GM23338 (cell line): ENCODE data around the gene CDK14. TPM values are rescaled to one million over a fixed set of nuclear protein-coding genes. Genes with fewer than 3 reads are reported as not detected.

ENCODE experiments used
- ATAC-seq: fragments of 200-7000 bp; cut with Tn5 transposase; 3 replicates; pipeline ENCODE4 v1.9.1; 2020
- DNase-seq: peaks from one replicate; pipeline ENCODE4 v3.0.0-alpha.2; 2015; ENCODE audit warnings: low spot score
- H2AFZ ChIP-seq: fragments of 200-600 bp; sonication (generic); 2 replicates; pipeline ENCODE4 v1.8.0; 2016; ENCODE audit warnings: antibody characterized with exemption, mild to moderate bottlenecking, moderate library complexity
- H3F3A ChIP-seq: fragments of 200-600 bp; sonication (generic); replicated peaks from 2 replicates; pipeline ENCODE4 v1.8.0; 2017; ENCODE audit warnings: antibody characterized with exemption, mixed run types, low read depth
- H3K27ac ChIP-seq: fragments of 200-600 bp; sonication (generic); 2 replicates; pipeline ENCODE4 v1.6.1; 2016; ENCODE audit warnings: low read depth
- H3K27me3 ChIP-seq: fragments of 200-600 bp; sonication (generic); 2 replicates; pipeline ENCODE4 v1.8.0; 2016; ENCODE audit warnings: mild to moderate bottlenecking, mixed run types, moderate library complexity; ENCODE audit not compliant: insufficient read depth
- H3K36me3 ChIP-seq: fragments of 200-600 bp; sonication (generic); 2 replicates; pipeline ENCODE4 v1.8.0; 2016; ENCODE audit warnings: mild to moderate bottlenecking; ENCODE audit not compliant: insufficient read depth
- H3K4me1 ChIP-seq: fragments of 200-600 bp; sonication (generic); 2 replicates; pipeline ENCODE4 v1.8.0; 2016; ENCODE audit warnings: mild to moderate bottlenecking, moderate library complexity; ENCODE audit not compliant: insufficient read depth
- H3K4me2 ChIP-seq: fragments of 200-600 bp; sonication (generic); 2 replicates; pipeline ENCODE4 v1.7.1; 2017; ENCODE audit warnings: mixed run types
- H3K4me3 ChIP-seq: fragments of 200-600 bp; sonication (generic); 2 replicates; pipeline ENCODE4 v1.6.1; 2016; ENCODE audit warnings: mixed run types
- H3K79me2 ChIP-seq: fragments of 200-600 bp; sonication (generic); replicated peaks from 2 replicates; pipeline ENCODE4 v1.8.0; 2017; ENCODE audit warnings: mild to moderate bottlenecking; ENCODE audit not compliant: insufficient read depth
- H3K9me2 ChIP-seq: fragments of 200-600 bp; sonication (generic); 2 replicates; pipeline ENCODE4 v1.8.0; 2017; ENCODE audit not compliant: insufficient read depth
- H4K20me1 ChIP-seq: fragments of 200-600 bp; sonication (generic); replicated peaks from 2 replicates; pipeline ENCODE4 v1.8.0; 2017; ENCODE audit warnings: mild to moderate bottlenecking; ENCODE audit not compliant: insufficient read depth
- H3K27ac Mint-ChIP-seq: 2 replicates; pipeline ENCODE4 v1.8.0; 2020; ENCODE audit warnings: inconsistent platforms, mild to moderate bottlenecking, moderate library complexity, mixed read lengths
- H3K27me3 Mint-ChIP-seq: 3 replicates; pipeline ENCODE4 v1.8.0; 2022; ENCODE audit warnings: low read depth, mild to moderate bottlenecking, moderate library complexity, mixed read lengths, inconsistent platforms; ENCODE audit not compliant: insufficient read depth, poor library complexity
- H3K36me3 Mint-ChIP-seq: 3 replicates; pipeline ENCODE4 v1.8.0; 2021; ENCODE audit warnings: low read depth, mild to moderate bottlenecking, inconsistent platforms, moderate library complexity, mixed read lengths
- H3K4me1 Mint-ChIP-seq: 3 replicates; pipeline ENCODE4 v1.8.0; 2020; ENCODE audit warnings: mild to moderate bottlenecking, inconsistent platforms, mixed read lengths
- H3K4me3 Mint-ChIP-seq: 3 replicates; pipeline ENCODE4 v1.8.0; 2021; ENCODE audit warnings: moderate library complexity, mild to moderate bottlenecking, inconsistent platforms, mixed read lengths
- H3K9me3 Mint-ChIP-seq: 3 replicates; pipeline ENCODE4 v1.8.0; 2020; ENCODE audit warnings: moderate library complexity, mild to moderate bottlenecking, inconsistent platforms, mixed read lengths
- CREB1 ChIP-seq: fragments of 250-450 bp; sonication (Bioruptor Pico); IDR thresholded peaks from 2 replicates; pipeline ENCODE4 v1.5.0; 2020; ENCODE audit warnings: low read depth, mild to moderate bottlenecking, moderate library complexity
- EZH2 ChIP-seq: fragments of 200-600 bp; sonication (generic); IDR thresholded peaks from one replicate; pipeline ENCODE4 v1.8.0; 2017; ENCODE audit warnings: antibody characterized with exemption, mild to moderate bottlenecking, low read depth; ENCODE audit not compliant: unreplicated experiment
- JUNB ChIP-seq: IDR thresholded peaks from one replicate; pipeline ENCODE4 v1.6.1; 2016; ENCODE audit warnings: antibody characterized with exemption; ENCODE audit not compliant: unreplicated experiment
- NANOG ChIP-seq: IDR thresholded peaks from 2 replicates; pipeline ENCODE4 v1.6.1; 2016; ENCODE audit warnings: antibody characterized with exemption, borderline replicate concordance
- STAT1 ChIP-seq: IDR thresholded peaks from one replicate; pipeline ENCODE4 v1.6.1; 2016; ENCODE audit warnings: antibody characterized with exemption; ENCODE audit not compliant: unreplicated experiment
- ZNF114 ChIP-seq: fragments of 250-450 bp; sonication (Bioruptor Pico); IDR thresholded peaks from 2 replicates; pipeline ENCODE4 v1.5.0; 2020; ENCODE audit warnings: mild to moderate bottlenecking, moderate library complexity
- ZNF331 ChIP-seq: fragments of 250-450 bp; sonication (Bioruptor Pico); IDR thresholded peaks from 2 replicates; pipeline ENCODE4 v1.5.0; 2020; ENCODE audit warnings: low read depth, mild to moderate bottlenecking, moderate library complexity
- polyA plus RNA-seq: library from polyadenylated mRNA; unstranded; fragments of >200 nt; fragmentation: Nextera tagmentation; extraction: Ambion mirVana; gene quantifications from 2 replicates; pipeline ENCODE4 v1.2.1, GENCODE V29; 2016
- total RNA-seq: library from RNA; depleted of rRNA; stranded (reverse); fragments of >200 nt; shearing (Covaris generic); gene quantifications from 2 replicates; pipeline ENCODE4 v1.2.3, GENCODE V29; 2014
- TF ChIP-seq, protein P1 (sequence below): fragments of 250-450 bp; sonication (Bioruptor Pico); IDR thresholded peaks from 2 replicates; pipeline ENCODE4 v1.5.0; 2020; ENCODE audit warnings: mild to moderate bottlenecking, moderate library complexity
- TF ChIP-seq, protein P2 (sequence below), 2 experiments: fragments of 200-600 bp in 1 of 2; sonication (generic) in 1 of 2; conservative IDR thresholded peaks; 2 replicates each; pipeline versions ENCODE4 v1.5.1 to v1.6.1; 2016 to 2017; ENCODE audit warnings: antibody characterized with exemption in 2 of 2, low read depth in 2 of 2, mild to moderate bottlenecking in 2 of 2, moderate library complexity in 1 of 2
- TF ChIP-seq, protein P3 (sequence below): IDR thresholded peaks from 2 replicates; pipeline ENCODE4 v1.6.1; 2016; ENCODE audit warnings: antibody characterized with exemption
- TF ChIP-seq, protein P4 (sequence below): IDR thresholded peaks from one replicate; pipeline ENCODE4 v1.6.1; 2018; ENCODE audit warnings: antibody characterized with exemption; ENCODE audit not compliant: unreplicated experiment

The CDK14 gene
- total and polyA plus RNA-seq, 2 experiments from 2014 or later, result 11.2 to 24.0 TPM

DNA sequence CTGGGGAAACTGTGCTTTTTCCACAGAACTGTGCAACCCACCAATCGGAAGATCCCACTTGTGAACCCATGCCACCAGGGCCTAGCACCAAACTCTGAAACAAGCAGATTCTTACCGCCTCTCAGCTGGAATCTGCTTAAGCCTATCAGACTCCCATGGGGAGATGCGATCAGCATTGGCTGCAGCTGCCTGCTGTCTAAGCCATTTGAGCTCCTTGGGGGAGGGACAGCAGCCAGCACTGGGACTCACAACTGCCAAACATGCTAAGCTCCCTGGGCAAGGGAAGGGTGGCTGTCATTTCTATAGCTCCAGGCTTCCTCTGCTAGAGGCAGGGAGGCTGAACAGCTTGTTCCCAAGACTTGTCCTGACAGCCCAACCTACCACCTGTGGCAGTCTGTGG, 283.8 kb downstream of the CDK14 start:
- H3K27me3 Mint-ChIP-seq, result no peaks in the 10 kb centered on the region
- Histone ChIP-seq H3K4me2 (no peak overlapping the region), H3F3A (no peaks in the 10 kb centered on the region), H3K4me1 (no peaks in the 10 kb centered on the region), H3K36me3 (no peaks in the 10 kb centered on the region), H2AFZ (no peak overlapping the region), H3K27ac (no peak overlapping the region), H3K9me2 (no peaks in the 10 kb centered on the region), H3K4me3 (no peak overlapping the region), H3K79me2 (no peaks in the 10 kb centered on the region), H4K20me1 (no peaks in the 10 kb centered on the region), H3K27me3 (no peaks in the 10 kb centered on the region)
- no peak overlapping the region for H3K4me3 Mint-ChIP-seq
- peaks cover 13% of the 10 kb centered on the region; the same call in 2 of the 3 replicates for H3K36me3 Mint-ChIP-seq
- H3K9me3 Mint-ChIP-seq, result no peaks in the 10 kb centered on the region
- ATAC-seq (no peak), DNase-seq (no peak)
- TF ChIP-seq EZH2 (no peak), ZNF331 (CRISPR knock-in tag) (no peak), JUNB (no peak), NANOG (no peak), STAT1 (no peak)
- TF ChIP-seq, protein P1, sequence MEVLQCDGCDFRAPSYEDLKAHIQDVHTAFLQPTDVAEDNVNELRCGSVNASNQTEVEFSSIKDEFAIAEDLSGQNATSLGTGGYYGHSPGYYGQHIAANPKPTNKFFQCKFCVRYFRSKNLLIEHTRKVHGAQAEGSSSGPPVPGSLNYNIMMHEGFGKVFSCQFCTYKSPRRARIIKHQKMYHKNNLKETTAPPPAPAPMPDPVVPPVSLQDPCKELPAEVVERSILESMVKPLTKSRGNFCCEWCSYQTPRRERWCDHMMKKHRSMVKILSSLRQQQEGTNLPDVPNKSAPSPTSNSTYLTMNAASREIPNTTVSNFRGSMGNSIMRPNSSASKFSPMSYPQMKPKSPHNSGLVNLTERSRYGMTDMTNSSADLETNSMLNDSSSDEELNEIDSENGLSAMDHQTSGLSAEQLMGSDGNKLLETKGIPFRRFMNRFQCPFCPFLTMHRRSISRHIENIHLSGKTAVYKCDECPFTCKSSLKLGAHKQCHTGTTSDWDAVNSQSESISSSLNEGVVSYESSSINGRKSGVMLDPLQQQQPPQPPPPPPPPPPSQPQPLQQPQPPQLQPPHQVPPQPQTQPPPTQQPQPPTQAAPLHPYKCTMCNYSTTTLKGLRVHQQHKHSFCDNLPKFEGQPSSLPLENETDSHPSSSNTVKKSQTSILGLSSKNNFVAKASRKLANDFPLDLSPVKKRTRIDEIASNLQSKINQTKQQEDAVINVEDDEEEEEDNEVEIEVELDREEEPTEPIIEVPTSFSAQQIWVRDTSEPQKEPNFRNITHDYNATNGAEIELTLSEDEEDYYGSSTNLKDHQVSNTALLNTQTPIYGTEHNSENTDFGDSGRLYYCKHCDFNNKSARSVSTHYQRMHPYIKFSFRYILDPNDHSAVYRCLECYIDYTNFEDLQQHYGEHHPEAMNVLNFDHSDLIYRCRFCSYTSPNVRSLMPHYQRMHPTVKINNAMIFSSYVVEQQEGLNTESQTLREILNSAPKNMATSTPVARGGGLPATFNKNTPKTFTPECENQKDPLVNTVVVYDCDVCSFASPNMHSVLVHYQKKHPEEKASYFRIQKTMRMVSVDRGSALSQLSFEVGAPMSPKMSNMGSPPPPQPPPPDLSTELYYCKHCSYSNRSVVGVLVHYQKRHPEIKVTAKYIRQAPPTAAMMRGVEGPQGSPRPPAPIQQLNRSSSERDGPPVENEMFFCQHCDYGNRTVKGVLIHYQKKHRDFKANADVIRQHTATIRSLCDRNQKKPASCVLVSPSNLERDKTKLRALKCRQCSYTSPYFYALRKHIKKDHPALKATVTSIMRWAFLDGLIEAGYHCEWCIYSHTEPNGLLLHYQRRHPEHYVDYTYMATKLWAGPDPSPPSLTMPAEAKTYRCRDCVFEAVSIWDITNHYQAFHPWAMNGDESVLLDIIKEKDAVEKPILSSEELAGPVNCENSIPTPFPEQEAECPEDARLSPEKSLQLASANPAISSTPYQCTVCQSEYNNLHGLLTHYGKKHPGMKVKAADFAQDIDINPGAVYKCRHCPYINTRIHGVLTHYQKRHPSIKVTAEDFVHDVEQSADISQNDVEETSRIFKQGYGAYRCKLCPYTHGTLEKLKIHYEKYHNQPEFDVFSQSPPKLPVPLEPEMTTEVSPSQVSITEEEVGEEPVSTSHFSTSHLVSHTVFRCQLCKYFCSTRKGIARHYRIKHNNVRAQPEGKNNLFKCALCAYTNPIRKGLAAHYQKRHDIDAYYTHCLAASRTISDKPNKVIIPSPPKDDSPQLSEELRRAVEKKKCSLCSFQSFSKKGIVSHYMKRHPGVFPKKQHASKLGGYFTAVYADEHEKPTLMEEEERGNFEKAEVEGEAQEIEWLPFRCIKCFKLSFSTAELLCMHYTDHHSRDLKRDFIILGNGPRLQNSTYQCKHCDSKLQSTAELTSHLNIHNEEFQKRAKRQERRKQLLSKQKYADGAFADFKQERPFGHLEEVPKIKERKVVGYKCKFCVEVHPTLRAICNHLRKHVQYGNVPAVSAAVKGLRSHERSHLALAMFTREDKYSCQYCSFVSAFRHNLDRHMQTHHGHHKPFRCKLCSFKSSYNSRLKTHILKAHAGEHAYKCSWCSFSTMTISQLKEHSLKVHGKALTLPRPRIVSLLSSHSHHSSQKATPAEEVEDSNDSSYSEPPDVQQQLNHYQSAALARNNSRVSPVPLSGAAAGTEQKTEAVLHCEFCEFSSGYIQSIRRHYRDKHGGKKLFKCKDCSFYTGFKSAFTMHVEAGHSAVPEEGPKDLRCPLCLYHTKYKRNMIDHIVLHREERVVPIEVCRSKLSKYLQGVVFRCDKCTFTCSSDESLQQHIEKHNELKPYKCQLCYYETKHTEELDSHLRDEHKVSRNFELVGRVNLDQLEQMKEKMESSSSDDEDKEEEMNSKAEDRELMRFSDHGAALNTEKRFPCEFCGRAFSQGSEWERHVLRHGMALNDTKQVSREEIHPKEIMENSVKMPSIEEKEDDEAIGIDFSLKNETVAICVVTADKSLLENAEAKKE (CRISPR knock-in tag), result no peak
- H3K27ac Mint-ChIP-seq, result no peak overlapping the region
- H3K4me1 Mint-ChIP-seq, result no peaks in the 10 kb centered on the region

DNA sequence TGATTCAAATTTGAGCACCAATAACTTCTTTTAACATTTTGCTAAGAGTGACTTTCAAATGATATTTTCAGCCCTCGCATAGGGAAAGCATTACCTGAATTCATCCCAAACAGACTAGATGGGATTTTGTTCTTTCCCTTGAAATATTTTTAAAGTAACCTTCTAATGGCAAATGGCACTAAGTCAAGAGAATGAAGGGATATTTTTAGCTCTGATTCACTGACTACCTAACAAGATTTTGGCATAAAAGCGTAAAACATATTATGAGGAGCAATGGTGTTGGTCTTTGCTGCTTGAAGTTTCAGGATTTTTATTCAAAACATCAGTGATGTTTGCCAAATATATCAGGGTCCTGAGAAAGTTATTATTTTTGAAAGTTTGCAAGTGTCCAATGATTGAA, 290.3 kb downstream of the CDK14 start:
- H3K9me2 ChIP-seq, result no peaks in the 10 kb centered on the region
- H3K27me3 Mint-ChIP-seq, result no peaks in the 10 kb centered on the region
- H2AFZ ChIP-seq, result no peak overlapping the region
- ATAC-seq (no peak), DNase-seq (no peak)
- H3F3A ChIP-seq, result no peaks in the 10 kb centered on the region
- H3K36me3 ChIP-seq, result no peaks in the 10 kb centered on the region
- no peaks in the 10 kb centered on the region; the same call in 2 of the 3 replicates for H3K4me1 Mint-ChIP-seq
- H3K9me3 Mint-ChIP-seq, result no peaks in the 10 kb centered on the region
- H3K27me3 ChIP-seq, result no peaks in the 10 kb centered on the region
- 0 out of 3 replicates have a peak, but pooled peaks cover 5% of the 10 kb centered on the region for H3K36me3 Mint-ChIP-seq
- H4K20me1 ChIP-seq, result no peaks in the 10 kb centered on the region
- no peak overlapping the region for H3K4me3 ChIP-seq
- H3K4me3 Mint-ChIP-seq, result no peak overlapping the region
- TF ChIP-seq, protein P2, sequence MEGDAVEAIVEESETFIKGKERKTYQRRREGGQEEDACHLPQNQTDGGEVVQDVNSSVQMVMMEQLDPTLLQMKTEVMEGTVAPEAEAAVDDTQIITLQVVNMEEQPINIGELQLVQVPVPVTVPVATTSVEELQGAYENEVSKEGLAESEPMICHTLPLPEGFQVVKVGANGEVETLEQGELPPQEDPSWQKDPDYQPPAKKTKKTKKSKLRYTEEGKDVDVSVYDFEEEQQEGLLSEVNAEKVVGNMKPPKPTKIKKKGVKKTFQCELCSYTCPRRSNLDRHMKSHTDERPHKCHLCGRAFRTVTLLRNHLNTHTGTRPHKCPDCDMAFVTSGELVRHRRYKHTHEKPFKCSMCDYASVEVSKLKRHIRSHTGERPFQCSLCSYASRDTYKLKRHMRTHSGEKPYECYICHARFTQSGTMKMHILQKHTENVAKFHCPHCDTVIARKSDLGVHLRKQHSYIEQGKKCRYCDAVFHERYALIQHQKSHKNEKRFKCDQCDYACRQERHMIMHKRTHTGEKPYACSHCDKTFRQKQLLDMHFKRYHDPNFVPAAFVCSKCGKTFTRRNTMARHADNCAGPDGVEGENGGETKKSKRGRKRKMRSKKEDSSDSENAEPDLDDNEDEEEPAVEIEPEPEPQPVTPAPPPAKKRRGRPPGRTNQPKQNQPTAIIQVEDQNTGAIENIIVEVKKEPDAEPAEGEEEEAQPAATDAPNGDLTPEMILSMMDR (conservative IDR thresholded peaks at IDR 0.05; ENCODE audit: low read depth in 2 of 2), result no peak
- TF ChIP-seq CREB1 (no peak), ZNF114 (no peak)
- TF ChIP-seq, protein P3, sequence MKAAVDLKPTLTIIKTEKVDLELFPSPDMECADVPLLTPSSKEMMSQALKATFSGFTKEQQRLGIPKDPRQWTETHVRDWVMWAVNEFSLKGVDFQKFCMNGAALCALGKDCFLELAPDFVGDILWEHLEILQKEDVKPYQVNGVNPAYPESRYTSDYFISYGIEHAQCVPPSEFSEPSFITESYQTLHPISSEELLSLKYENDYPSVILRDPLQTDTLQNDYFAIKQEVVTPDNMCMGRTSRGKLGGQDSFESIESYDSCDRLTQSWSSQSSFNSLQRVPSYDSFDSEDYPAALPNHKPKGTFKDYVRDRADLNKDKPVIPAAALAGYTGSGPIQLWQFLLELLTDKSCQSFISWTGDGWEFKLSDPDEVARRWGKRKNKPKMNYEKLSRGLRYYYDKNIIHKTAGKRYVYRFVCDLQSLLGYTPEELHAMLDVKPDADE, result no peak
- TF ChIP-seq, protein P4, sequence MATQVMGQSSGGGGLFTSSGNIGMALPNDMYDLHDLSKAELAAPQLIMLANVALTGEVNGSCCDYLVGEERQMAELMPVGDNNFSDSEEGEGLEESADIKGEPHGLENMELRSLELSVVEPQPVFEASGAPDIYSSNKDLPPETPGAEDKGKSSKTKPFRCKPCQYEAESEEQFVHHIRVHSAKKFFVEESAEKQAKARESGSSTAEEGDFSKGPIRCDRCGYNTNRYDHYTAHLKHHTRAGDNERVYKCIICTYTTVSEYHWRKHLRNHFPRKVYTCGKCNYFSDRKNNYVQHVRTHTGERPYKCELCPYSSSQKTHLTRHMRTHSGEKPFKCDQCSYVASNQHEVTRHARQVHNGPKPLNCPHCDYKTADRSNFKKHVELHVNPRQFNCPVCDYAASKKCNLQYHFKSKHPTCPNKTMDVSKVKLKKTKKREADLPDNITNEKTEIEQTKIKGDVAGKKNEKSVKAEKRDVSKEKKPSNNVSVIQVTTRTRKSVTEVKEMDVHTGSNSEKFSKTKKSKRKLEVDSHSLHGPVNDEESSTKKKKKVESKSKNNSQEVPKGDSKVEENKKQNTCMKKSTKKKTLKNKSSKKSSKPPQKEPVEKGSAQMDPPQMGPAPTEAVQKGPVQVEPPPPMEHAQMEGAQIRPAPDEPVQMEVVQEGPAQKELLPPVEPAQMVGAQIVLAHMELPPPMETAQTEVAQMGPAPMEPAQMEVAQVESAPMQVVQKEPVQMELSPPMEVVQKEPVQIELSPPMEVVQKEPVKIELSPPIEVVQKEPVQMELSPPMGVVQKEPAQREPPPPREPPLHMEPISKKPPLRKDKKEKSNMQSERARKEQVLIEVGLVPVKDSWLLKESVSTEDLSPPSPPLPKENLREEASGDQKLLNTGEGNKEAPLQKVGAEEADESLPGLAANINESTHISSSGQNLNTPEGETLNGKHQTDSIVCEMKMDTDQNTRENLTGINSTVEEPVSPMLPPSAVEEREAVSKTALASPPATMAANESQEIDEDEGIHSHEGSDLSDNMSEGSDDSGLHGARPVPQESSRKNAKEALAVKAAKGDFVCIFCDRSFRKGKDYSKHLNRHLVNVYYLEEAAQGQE, result no peak
- peaks cover 3% of the 10 kb centered on the region; the same call in 1 of the 2 replicates for H3K79me2 ChIP-seq
- no peak overlapping the region for H3K27ac Mint-ChIP-seq
- H3K4me2 ChIP-seq, result no peak overlapping the region
- no peak overlapping the region for H3K27ac ChIP-seq
- no peaks in the 10 kb centered on the region for H3K4me1 ChIP-seq
